H9 (cell line): Measurements from ENCODE around the gene NHSL2. TPM values are rescaled to one million over a fixed set of nuclear protein-coding genes. Genes with fewer than 3 reads are reported as not detected.

Source experiments
- DNase-seq: peaks from one replicate; pipeline ENCODE4 v3.0.0-alpha.2; 2017
- H2AFZ ChIP-seq: one replicate; pipeline ENCODE4 v1.6.1; 2013; ENCODE audit warnings: mild to moderate bottlenecking, low read length, control low read depth, moderate library complexity
- H2AK5ac ChIP-seq: 2 replicates; pipeline ENCODE4 v1.6.1; 2013; ENCODE audit warnings: low read length, control low read depth, mixed read lengths; ENCODE audit not compliant: insufficient read length
- H2BK120ac ChIP-seq: one replicate; pipeline ENCODE4 v1.6.1; 2013; ENCODE audit warnings: low read depth, mild to moderate bottlenecking, low read length, control low read depth, inconsistent platforms; ENCODE audit not compliant: poor library complexity, severe bottlenecking
- H2BK12ac ChIP-seq: 2 replicates; pipeline ENCODE4 v1.6.1; 2013; ENCODE audit warnings: low read length, control low read depth, mixed read lengths, low read depth; ENCODE audit not compliant: insufficient read length
- H2BK15ac ChIP-seq: 2 replicates; pipeline ENCODE4 v1.6.1; 2013; ENCODE audit warnings: low read depth, low read length, control low read depth
- H2BK20ac ChIP-seq: one replicate; pipeline ENCODE4 v1.6.1; 2013; ENCODE audit warnings: low read depth, mild to moderate bottlenecking, low read length, control low read depth, inconsistent platforms; ENCODE audit not compliant: poor library complexity, severe bottlenecking
- H2BK5ac ChIP-seq: 2 replicates; pipeline ENCODE4 v1.6.1; 2013; ENCODE audit warnings: low read length, control low read depth, mixed read lengths; ENCODE audit not compliant: insufficient read length
- H3K14ac ChIP-seq: 2 replicates; pipeline ENCODE4 v1.6.1; 2013; ENCODE audit warnings: low read length, control low read depth; ENCODE audit not compliant: insufficient read depth
- H3K18ac ChIP-seq: 2 replicates; pipeline ENCODE4 v1.6.1; 2013; ENCODE audit warnings: low read depth, mild to moderate bottlenecking, mixed read lengths, low read length, control low read depth; ENCODE audit not compliant: insufficient read length
- H3K23ac ChIP-seq: 2 replicates; pipeline ENCODE4 v1.6.1; 2013; ENCODE audit warnings: low read length, control low read depth, mixed read lengths, low read depth; ENCODE audit not compliant: insufficient read length
- H3K23me2 ChIP-seq: 2 replicates; pipeline ENCODE4 v1.6.1; 2013; ENCODE audit warnings: low read depth, mild to moderate bottlenecking, mixed read lengths, low read length, control low read depth; ENCODE audit not compliant: insufficient read length, poor library complexity, severe bottlenecking
- H3K27ac ChIP-seq: 2 replicates; pipeline ENCODE4 v1.5.1; 2013; ENCODE audit warnings: low read length, control low read depth, mixed read lengths, low read depth; ENCODE audit not compliant: insufficient read length
- H3K27me3 ChIP-seq: 2 replicates; pipeline ENCODE4 v1.6.1; 2013; ENCODE audit warnings: low read length, control low read depth, inconsistent platforms; ENCODE audit not compliant: insufficient read depth
- H3K4ac ChIP-seq: 2 replicates; pipeline ENCODE4 v1.6.1; 2013; ENCODE audit warnings: low read depth, mild to moderate bottlenecking, control low read depth, inconsistent platforms, low read length, moderate library complexity
- H3K4me1 ChIP-seq: 2 replicates; pipeline ENCODE4 v1.6.1; 2013; ENCODE audit warnings: low read length, control low read depth, inconsistent platforms; ENCODE audit not compliant: insufficient read depth
- H3K4me2 ChIP-seq: 2 replicates; pipeline ENCODE4 v1.6.1; 2013; ENCODE audit warnings: low read length, control low read depth, mixed read lengths; ENCODE audit not compliant: insufficient read length, insufficient read depth
- H3K56ac ChIP-seq: 2 replicates; pipeline ENCODE4 v1.6.1; 2013; ENCODE audit warnings: low read depth, mild to moderate bottlenecking, mixed read lengths, low read length, control low read depth; ENCODE audit not compliant: insufficient read length
- H3K79me1 ChIP-seq: 2 replicates; pipeline ENCODE4 v1.6.1; 2013; ENCODE audit warnings: low read depth, mild to moderate bottlenecking, moderate library complexity, low read length, control low read depth, inconsistent platforms; ENCODE audit not compliant: insufficient read depth, poor library complexity, severe bottlenecking
- H3K79me2 ChIP-seq: 2 replicates; pipeline ENCODE4 v1.6.1; 2013; ENCODE audit warnings: low read length, control low read depth, inconsistent platforms; ENCODE audit not compliant: insufficient read depth
- H3K9ac ChIP-seq: 2 replicates; pipeline ENCODE4 v1.6.1; 2013; ENCODE audit warnings: low read length, control low read depth, mixed read lengths; ENCODE audit not compliant: insufficient read length; ENCODE audit errors: extremely low read depth
- H3K9me3 ChIP-seq: one replicate; pipeline ENCODE4 v1.6.1; 2013; ENCODE audit warnings: low read depth, low read length, inconsistent platforms; ENCODE audit not compliant: control insufficient read depth
- H3T11ph ChIP-seq: one replicate; pipeline ENCODE4 v1.6.1; 2013; ENCODE audit warnings: mild to moderate bottlenecking, low read length, control low read depth, inconsistent platforms
- H4K20me1 ChIP-seq: one replicate; pipeline ENCODE4 v1.6.1; 2013; ENCODE audit not compliant: control insufficient read depth, insufficient read length, insufficient read depth
- H4K5ac ChIP-seq: 2 replicates; pipeline ENCODE4 v1.6.1; 2013; ENCODE audit warnings: low read depth, mild to moderate bottlenecking, mixed read lengths, low read length, control low read depth; ENCODE audit not compliant: insufficient read length
- H4K8ac ChIP-seq: replicated peaks from 2 replicates; pipeline ENCODE4 v1.6.1; 2013; ENCODE audit warnings: low read length, control low read depth, mixed read lengths, low read depth; ENCODE audit not compliant: insufficient read length
- H4K91ac ChIP-seq: 2 replicates; pipeline ENCODE4 v1.6.1; 2013; ENCODE audit warnings: low read depth, mild to moderate bottlenecking, moderate library complexity, mixed read lengths, low read length, control low read depth; ENCODE audit not compliant: insufficient read length
- H3K27ac Mint-ChIP-seq, 3 experiments: 2 replicates in 2 of 3; 3 replicates in 1 of 3; pipeline ENCODE4 v1.8.0; 2020 to 2021; ENCODE audit warnings: mixed read lengths in 3 of 3, mild to moderate bottlenecking in 1 of 3, moderate library complexity in 1 of 3
- H3K27me3 Mint-ChIP-seq: 2 replicates; pipeline ENCODE4 v1.8.0; 2021; ENCODE audit warnings: low read depth, mild to moderate bottlenecking, moderate library complexity, mixed read lengths
- H3K36me3 Mint-ChIP-seq, 3 experiments: 2 replicates in 2 of 3; 3 replicates in 1 of 3; pipeline ENCODE4 v1.8.0; 2020 to 2021; ENCODE audit warnings: low read depth in 3 of 3, mixed read lengths in 3 of 3; ENCODE audit not compliant: insufficient read depth in 1 of 3
- H3K4me1 Mint-ChIP-seq, 2 experiments: 2 replicates each; pipeline ENCODE4 v1.8.0; 2020; ENCODE audit warnings: mixed read lengths in 2 of 2
- H3K4me3 Mint-ChIP-seq, 2 experiments: 2 replicates in 1 of 2; 3 replicates in 1 of 2; pipeline ENCODE4 v1.8.0; 2020 to 2021; ENCODE audit warnings: mild to moderate bottlenecking in 2 of 2, mixed read lengths in 2 of 2, moderate library complexity in 1 of 2
- H3K9me3 Mint-ChIP-seq, 2 experiments: 2 replicates in 1 of 2; 3 replicates in 1 of 2; pipeline ENCODE4 v1.8.0; 2020; ENCODE audit warnings: mild to moderate bottlenecking in 2 of 2, mixed read lengths in 2 of 2, moderate library complexity in 1 of 2
- CTCF ChIP-seq: fragments of 200-600 bp; sonication (generic); conservative IDR thresholded peaks from 3 replicates; pipeline ENCODE4 v1.8.0; 2021; ENCODE audit warnings: antibody characterized with exemption, mild to moderate bottlenecking
- WGBS: extraction: QIAGEN DNeasy Blood & Tissue Kit; methylation state at CpG from one replicate; pipeline ENCODE4 v1.1.7; 2013; ENCODE audit warnings: missing lambda C conversion rate, low lambda C conversion rate, mixed read lengths; ENCODE audit not compliant: insufficient read length; ENCODE audit errors: extremely low coverage; 5-methylcytosine and 5-hydroxymethylcytosine counted together
- total RNA-seq: library from RNA; stranded (reverse); gene quantifications from 2 replicates; pipeline ENCODE4 v1.2.1, GENCODE V29; 2021

The NHSL2 gene
- total RNA-seq, 1 experiment from 2014 or later: 6.4 TPM

GRCh38 chrX:72020204-72020603 lies 109.6 kb downstream of the NHSL2 start:
- H3K79me1 ChIP-seq: no peaks in the 10 kb centered on the region
- no peaks in the 10 kb centered on the region for H4K20me1 ChIP-seq
- H2AFZ ChIP-seq: no peak overlapping the region
- H3K56ac ChIP-seq: no peak overlapping the region
- no peak overlapping the region for H3K9ac ChIP-seq
- no peak overlapping the region for H3K23ac ChIP-seq
- H3K27me3 ChIP-seq: no peaks in the 10 kb centered on the region
- no peaks in the 10 kb centered on the region for H3K23me2 ChIP-seq
- no peak overlapping the region for H3K27ac ChIP-seq
- H3K9me3 Mint-ChIP-seq: peaks cover 69 to 75% of the 10 kb centered on the region in 2 experiments
- no peak overlapping the region for H3K4me2 ChIP-seq
- no peak overlapping the region for H4K5ac ChIP-seq
- H3K36me3 Mint-ChIP-seq: peaks cover 0 to 18% (median 8%) of the 10 kb centered on the region in 3 experiments; a peak in 5 of 7 replicates
- H2BK12ac ChIP-seq: no peak overlapping the region
- H3K4me1 ChIP-seq: no peaks in the 10 kb centered on the region
- no peak overlapping the region for H3K4me3 Mint-ChIP-seq
- no peak for TF ChIP-seq CTCF
- H3K9me3 ChIP-seq: peaks cover 21% of the 10 kb centered on the region
- no peak overlapping the region for H2BK20ac ChIP-seq
- peaks cover 11% of the 10 kb centered on the region for H3K27me3 Mint-ChIP-seq
- no peaks in the 10 kb centered on the region for H3K79me2 ChIP-seq
- H4K8ac ChIP-seq: no peak overlapping the region
- H3K18ac ChIP-seq: no peak overlapping the region
- H2BK120ac ChIP-seq: no peak overlapping the region
- H3K4ac ChIP-seq: no peak overlapping the region
- peaks cover 6 to 9% of the 10 kb centered on the region in 2 experiments for H3K4me1 Mint-ChIP-seq
- no CpG with 5 or more reads among the region's 3 CpGs for WGBS
- no peak overlapping the region for H2AK5ac ChIP-seq
- H3K14ac ChIP-seq: no peak overlapping the region
- H3T11ph ChIP-seq: no peak overlapping the region
- H4K91ac ChIP-seq: no peak overlapping the region
- no peak overlapping the region for H2BK15ac ChIP-seq
- no peak overlapping the region for H2BK5ac ChIP-seq
- no peak for DNase-seq
- H3K27ac Mint-ChIP-seq: no peak overlapping the region; a peak in 1 of 7 replicates
